Measurements from ENCODE around the gene JDP2. TPM values are rescaled to one million over a fixed set of nuclear protein-coding genes. Genes with fewer than 3 reads are reported as not detected.

Gene JDP2
- total and polyA plus RNA-seq, 12 donors: 6.8 to 59.8 (median 31.8) TPM

- Histone ChIP-seq H3K27ac (no peak overlapping the region), H3K36me3 (replicated peaks in 1 of 2) (no peaks in the 10 kb centered on the region), H3K4me3 (no peak overlapping the region), H3K27me3 (no peaks in the 10 kb centered on the region), H3K4me1 (replicated peaks in 1 of 2) (peaks cover 21 to 54% of the 10 kb centered on the region in 2 donors), H3K9me3 (replicated peaks in 1 of 3) (no peaks in the 10 kb centered on the region)
- DNase-seq: peak in 6 of 7 donors; percentile 65 to 77 (median 72)
- intact Hi-C loops (cut with DNase I): no loop called here
- TF ChIP-seq POLR2A (IDR thresholded peaks at IDR 0.05) (no peak), CTCF (IDR thresholded peaks at IDR 0.05) (peak in 1 of 6 experiments; percentile 3)
- 65 to 78% (median 69%) methylated on average over 7 to 9 of the region's 9 CpGs for WGBS, 4 donors
Measured at GRCh38 chr14:75450381-75451276, 22.8 kb downstream of the JDP2 start.

GRCh38 chr14:75452324-75452723, 24.5 kb downstream of the JDP2 start:
- peak in 5 of 7 donors; percentile 39 to 68 (median 51) for DNase-seq
- H3K4me3 ChIP-seq: no peak overlapping the region
- H3K9me3 ChIP-seq (replicated peaks in 1 of 3): no peaks in the 10 kb centered on the region
- intact Hi-C loops (cut with DNase I): no loop called here
- no peaks in the 10 kb centered on the region for H3K36me3 ChIP-seq (replicated peaks in 1 of 2)
- 26 to 33% (median 30%) methylated on average over 4 of the region's 4 CpGs for WGBS, 4 donors
- peaks cover 21 to 54% of the 10 kb centered on the region in 2 donors for H3K4me1 ChIP-seq (replicated peaks in 1 of 2)
- H3K27me3 ChIP-seq: no peaks in the 10 kb centered on the region
- TF ChIP-seq POLR2A (IDR thresholded peaks at IDR 0.05) (no peak), CTCF (IDR thresholded peaks at IDR 0.05) (no peak)
- H3K27ac ChIP-seq: peak overlapping the region in 4 of 5 donors; percentile 3 to 82 (median 57)

GRCh38 chr14:75452900-75453816, 25.3 kb downstream of the JDP2 start:
- Histone ChIP-seq H3K27ac (peak overlapping the region in 4 of 5 donors; percentile 3 to 82 (median 57)), H3K4me1 (replicated peaks in 1 of 2) (peaks cover 21 to 54% of the 10 kb centered on the region in 2 donors), H3K36me3 (replicated peaks in 1 of 2) (no peaks in the 10 kb centered on the region), H3K27me3 (no peaks in the 10 kb centered on the region), H3K9me3 (replicated peaks in 1 of 3) (no peaks in the 10 kb centered on the region), H3K4me3 (no peak overlapping the region)
- TF ChIP-seq CTCF (IDR thresholded peaks at IDR 0.05): no peak
- no peak for TF ChIP-seq POLR2A (IDR thresholded peaks at IDR 0.05)
- WGBS, 4 donors: 46 to 64% (median 57%) methylated on average over 7 to 14 of the region's 14 CpGs
- intact Hi-C loops (cut with DNase I): no loop called here
- peak; percentile 52 to 81 (median 67) for DNase-seq
